Endothelial cell of umbilical vein (primary cell): ENCODE measurements around the gene DGCR8. TPM values are rescaled to one million over a fixed set of nuclear protein-coding genes. Genes with fewer than 3 reads are reported as not detected.

Experiments
- BruUV-seq: library from RNA; stranded (reverse); fragments of 400-500 nt; replicated peaks from 2 replicates; lab custom pipeline; 2021; lab: Mats Ljungman, UMichigan
- CTCF ChIA-PET: fragments of 300-600, 350-600 bp; sonication (Branson Sonifier 250); formaldehyde crosslinking; loops from one replicate; lab custom pipeline; 2021; ENCODE audit warnings: antibody characterized with exemption, inconsistent platforms; lab: Charles Lee
- POLR2A ChIA-PET: fragments of 300-600, 350-600 bp; sonication (Branson Sonifier 250); formaldehyde crosslinking; loops from one replicate; lab custom pipeline; 2021; ENCODE audit warnings: antibody characterized with exemption, inconsistent platforms; lab: Charles Lee
- DNase-seq: peaks from one replicate; pipeline ENCODE4 v3.0.0-alpha.2; 2011; ENCODE audit warnings: low read depth, low spot score
- FAIRE-seq: peaks from 2 replicates; lab custom pipeline; 2011; peaks lifted over from hg19 to GRCh38; lab: Jason Lieb, UNC
- H2AFZ ChIP-seq: 2 replicates; pipeline ENCODE4 v1.6.0; 2012; ENCODE audit warnings: low read depth, low read length, control low read depth, inconsistent platforms
- H3K27ac ChIP-seq: 2 replicates; pipeline ENCODE4 v1.5.1; 2011; ENCODE audit warnings: low read depth, mild to moderate bottlenecking, control low read depth, low read length, moderate library complexity; ENCODE audit not compliant: insufficient read depth
- H3K27me3 ChIP-seq, 2 experiments: 2 replicates each; pipeline versions ENCODE4 v1.6.0 to v1.6.1; 2011; ENCODE audit warnings: low read length in 2 of 2, mixed read lengths in 1 of 2; ENCODE audit not compliant: control insufficient read depth in 2 of 2, insufficient read depth in 2 of 2
- H3K36me3 ChIP-seq, 2 experiments: 2 replicates in 1 of 2; 3 replicates in 1 of 2; pipeline ENCODE4 v1.5.1; 2011; ENCODE audit warnings: low read length in 2 of 2, mild to moderate bottlenecking in 1 of 2, moderate library complexity in 1 of 2; ENCODE audit not compliant: control insufficient read depth in 2 of 2, insufficient read depth in 2 of 2; ENCODE audit errors: extremely low read depth in 1 of 2
- H3K4me1 ChIP-seq: 3 replicates; pipeline ENCODE4 v1.5.1; 2011; ENCODE audit warnings: mild to moderate bottlenecking, low read length; ENCODE audit not compliant: control insufficient read depth, insufficient read depth; ENCODE audit errors: extremely low read depth
- H3K4me2 ChIP-seq: 2 replicates; pipeline ENCODE4 v1.6.1; 2011; ENCODE audit warnings: low read length, control low read depth, mixed read lengths; ENCODE audit not compliant: insufficient read depth
- H3K4me3 ChIP-seq, 3 experiments: fragments of 200-600 bp in 1 of 3; sonication (generic), shearing (Covaris generic) in 1 of 3; replicated peaks in 1 of 3; 2 replicates each; pipeline ENCODE4 v1.5.1; 2011 to 2016; ENCODE audit warnings: control low read depth in 3 of 3, low read length in 3 of 3, mild to moderate bottlenecking in 2 of 3, inconsistent platforms in 1 of 3, low read depth in 1 of 3, moderate library complexity in 1 of 3; ENCODE audit not compliant: insufficient read depth in 1 of 3
- H3K79me2 ChIP-seq: 2 replicates; pipeline ENCODE4 v1.6.0; 2012; ENCODE audit warnings: low read length, inconsistent platforms; ENCODE audit not compliant: control insufficient read depth, insufficient read depth
- H3K9ac ChIP-seq: replicated peaks from 2 replicates; pipeline ENCODE3; 2011; ENCODE audit warnings: low read length, control low read depth; ENCODE audit not compliant: insufficient read depth; ENCODE audit errors: extremely low read depth
- H3K9me1 ChIP-seq: replicated peaks from 3 replicates; pipeline ENCODE4 v1.6.0; 2011; ENCODE audit warnings: mild to moderate bottlenecking, low read length; ENCODE audit not compliant: control insufficient read depth, insufficient read depth; ENCODE audit errors: extremely low read depth
- H3K9me3 ChIP-seq: replicated peaks from 2 replicates; pipeline ENCODE4 v1.5.1; 2012; ENCODE audit warnings: low read length, inconsistent platforms; ENCODE audit not compliant: control insufficient read depth, insufficient read depth
- H4K20me1 ChIP-seq: replicated peaks from 2 replicates; pipeline ENCODE3; 2011; ENCODE audit warnings: mild to moderate bottlenecking, low read length; ENCODE audit not compliant: control insufficient read depth, insufficient read depth; ENCODE audit errors: extremely low read depth
- EZH2 ChIP-seq: IDR thresholded peaks from 2 replicates; pipeline ENCODE4 v1.6.1; 2012; ENCODE audit warnings: borderline replicate concordance, low read depth, mild to moderate bottlenecking, moderate library complexity, low read length, inconsistent platforms; ENCODE audit not compliant: severe bottlenecking
- FOS ChIP-seq: IDR thresholded peaks from 2 replicates; pipeline ENCODE4 v1.6.1; 2011; ENCODE audit warnings: mild to moderate bottlenecking, low read length, moderate library complexity, borderline replicate concordance; ENCODE audit not compliant: insufficient read depth
- GATA2 ChIP-seq: IDR thresholded peaks from 2 replicates; pipeline ENCODE4 v1.7.0; 2011; ENCODE audit warnings: low read depth, mild to moderate bottlenecking, moderate library complexity, mixed read lengths, low read length; ENCODE audit not compliant: insufficient read length, insufficient read depth
- JUN ChIP-seq: IDR thresholded peaks from 2 replicates; pipeline ENCODE4 v1.6.1; 2011; ENCODE audit warnings: borderline replicate concordance, low read depth; ENCODE audit not compliant: insufficient read length, insufficient read depth
- MAX ChIP-seq: IDR thresholded peaks from 2 replicates; pipeline ENCODE4 v1.6.1; 2011; ENCODE audit not compliant: insufficient read depth, insufficient read length
- MYC ChIP-seq: IDR thresholded peaks from one replicate; pipeline ENCODE4 v1.6.1; 2011; ENCODE audit warnings: mild to moderate bottlenecking, low read depth, low read length
- POLR2A ChIP-seq: IDR thresholded peaks from 2 replicates; pipeline ENCODE4 v1.6.1; 2012; ENCODE audit warnings: low read depth, mild to moderate bottlenecking, control low read depth, low read length
- POLR2AphosphoS5 ChIP-seq: IDR thresholded peaks from 2 replicates; pipeline ENCODE4 v1.6.1; 2012; ENCODE audit warnings: low read depth, mild to moderate bottlenecking, control low read depth, low read length, moderate library complexity; ENCODE audit not compliant: insufficient read depth
- dilution Hi-C: fragments of 300-500 bp; cut with MboI; formaldehyde crosslinking; loops from one replicate; pipeline ENCODE4 v1.15.0; 2019; ENCODE audit warnings: low sequenced_read_pairs; ENCODE audit not compliant: extremely low pct_ligation_motif_present
- intact Hi-C: fragments of 100-400 bp; cut with micrococcal nuclease; formaldehyde crosslinking; loops from one replicate; pipeline ENCODE4 v1.10.0; 2022
- polyA plus RNA-seq, 4 experiments: library from polyadenylated mRNA; depleted of rRNA in 3 of 4; stranded (reverse) in 3 of 4; unstranded in 1 of 4; fragments of >200 nt; gene quantifications; 2 replicates each; pipeline versions ENCODE4 v1.2.1 to v1.2.3, GENCODE V29; 2011 to 2012; ENCODE audit warnings: missing spikeins in 1 of 4
- total RNA-seq: library from RNA; stranded (reverse); gene quantifications from 2 replicates; pipeline ENCODE4 v1.2.3, GENCODE V29; 2021
- TF ChIP-seq, protein P1 (sequence below), 2 donors: IDR thresholded peaks; 1 replicate in 1 of 2; 2 replicates in 1 of 2; pipeline ENCODE4 v1.5.1; 2011; ENCODE audit warnings: low read length in 2 of 2, mild to moderate bottlenecking in 2 of 2, moderate library complexity in 2 of 2, control low read depth in 1 of 2, inconsistent platforms in 1 of 2, low read depth in 1 of 2; ENCODE audit not compliant: insufficient read depth in 1 of 2; ENCODE audit errors: extremely low read depth in 1 of 2

Gene DGCR8
- total and polyA plus RNA-seq, 2 donors (not counting 3 experiments of a cell fraction or from before 2014, with no cell fraction given): 32.7 to 64.2 TPM

- Histone ChIP-seq H3K9ac (no peak overlapping the region), H3K9me1 (no peaks in the 10 kb centered on the region), H2AFZ (no peak overlapping the region), H3K4me2 (no peak overlapping the region), H3K9me3 (no peaks in the 10 kb centered on the region), H3K4me3 (no peak overlapping the region), H3K79me2 (peaks cover 54% of the 10 kb centered on the region), H3K27ac (no peak overlapping the region), H3K4me1 (peaks cover 1% of the 10 kb centered on the region), H3K27me3 (no peaks in the 10 kb centered on the region), H4K20me1 (no peaks in the 10 kb centered on the region), H3K36me3 (peaks cover 3 to 12% of the 10 kb centered on the region in 2 experiments)
- intact Hi-C loops: no loop called here
- DNase-seq (no peak), FAIRE-seq (no peak)
- ChIA-PET POLR2A (no interaction called here), CTCF (no interaction called here)
- no TSS peak for BruUV-seq
- no peak for TF ChIP-seq POLR2A
- TF ChIP-seq MAX: no peak
- TF ChIP-seq FOS: no peak
- TF ChIP-seq, protein P1, sequence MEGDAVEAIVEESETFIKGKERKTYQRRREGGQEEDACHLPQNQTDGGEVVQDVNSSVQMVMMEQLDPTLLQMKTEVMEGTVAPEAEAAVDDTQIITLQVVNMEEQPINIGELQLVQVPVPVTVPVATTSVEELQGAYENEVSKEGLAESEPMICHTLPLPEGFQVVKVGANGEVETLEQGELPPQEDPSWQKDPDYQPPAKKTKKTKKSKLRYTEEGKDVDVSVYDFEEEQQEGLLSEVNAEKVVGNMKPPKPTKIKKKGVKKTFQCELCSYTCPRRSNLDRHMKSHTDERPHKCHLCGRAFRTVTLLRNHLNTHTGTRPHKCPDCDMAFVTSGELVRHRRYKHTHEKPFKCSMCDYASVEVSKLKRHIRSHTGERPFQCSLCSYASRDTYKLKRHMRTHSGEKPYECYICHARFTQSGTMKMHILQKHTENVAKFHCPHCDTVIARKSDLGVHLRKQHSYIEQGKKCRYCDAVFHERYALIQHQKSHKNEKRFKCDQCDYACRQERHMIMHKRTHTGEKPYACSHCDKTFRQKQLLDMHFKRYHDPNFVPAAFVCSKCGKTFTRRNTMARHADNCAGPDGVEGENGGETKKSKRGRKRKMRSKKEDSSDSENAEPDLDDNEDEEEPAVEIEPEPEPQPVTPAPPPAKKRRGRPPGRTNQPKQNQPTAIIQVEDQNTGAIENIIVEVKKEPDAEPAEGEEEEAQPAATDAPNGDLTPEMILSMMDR (IDR thresholded peaks at IDR 0.05; ENCODE audit: extremely low read depth in 1 of 2, insufficient read depth in 1 of 2, low read depth in 1 of 2, low read length in 2 of 2): no peak
- TF ChIP-seq EZH2: no peak
- no peak for TF ChIP-seq POLR2AphosphoS5
- no peak for TF ChIP-seq MYC
- no peak for TF ChIP-seq JUN
- TF ChIP-seq GATA2: no peak
- dilution Hi-C loops: no loop called here
Observed at GRCh38 chr22:20137671-20138416, 57.8 kb downstream of the DGCR8 start.
